Skeletal muscle tissue (tissue), 4 donors: ENCODE data around the gene R3HDM2. TPM values are rescaled to one million over a fixed set of nuclear protein-coding genes. Genes with fewer than 3 reads are reported as not detected.

Experiments
- H3K27ac ChIP-seq: one replicate; pipeline ENCODE4 v1.7.0; 2013; ENCODE audit warnings: mild to moderate bottlenecking, low read depth, low read length, inconsistent platforms
- H3K27me3 ChIP-seq, 3 donors: one replicate each; pipeline ENCODE4 v1.7.0; 2013; ENCODE audit warnings: low read length in 3 of 3; ENCODE audit not compliant: control insufficient read depth in 3 of 3, insufficient read depth in 3 of 3
- H3K36me3 ChIP-seq, 3 donors: one replicate each; pipeline ENCODE4 v1.7.0; 2013; ENCODE audit warnings: low read length in 3 of 3; ENCODE audit not compliant: control insufficient read depth in 3 of 3, insufficient read depth in 3 of 3
- H3K4me1 ChIP-seq, 3 donors: one replicate each; pipeline ENCODE4 v1.7.0; 2013; ENCODE audit warnings: low read length in 3 of 3, mild to moderate bottlenecking in 3 of 3; ENCODE audit not compliant: control insufficient read depth in 3 of 3, insufficient read depth in 3 of 3
- H3K4me3 ChIP-seq, 3 donors: one replicate each; pipeline ENCODE4 v1.7.0; 2013; ENCODE audit warnings: low read length in 3 of 3
- H3K9ac ChIP-seq, 3 donors: one replicate each; pipeline ENCODE4 v1.7.0; 2013; ENCODE audit warnings: low read length in 3 of 3, mild to moderate bottlenecking in 3 of 3, moderate library complexity in 2 of 3, low read depth in 1 of 3
- H3K9me3 ChIP-seq, 3 donors: one replicate each; pipeline ENCODE4 v1.7.0; 2013; ENCODE audit warnings: low read length in 3 of 3; ENCODE audit not compliant: control insufficient read depth in 3 of 3
- total RNA-seq: library from RNA; depleted of rRNA; stranded (reverse); fragments of >200 nt; gene quantifications from one replicate; pipeline ENCODE4 v1.2.3, GENCODE V29; 2014
- donor health status: Osteomylitis.

R3HDM2 gene
- total RNA-seq: 9.9 TPM

- no peaks in the 10 kb centered on the region for H3K9me3 ChIP-seq
- H3K27ac ChIP-seq: peak within 1 kb of the TSS; percentile 87
- H3K4me3 ChIP-seq: peak within 1 kb of the TSS; percentile 69 to 85 (median 79)
- peaks cover 8 to 9% (median 9%) of the 10 kb centered on the region in 3 donors for H3K4me1 ChIP-seq
- no peaks in the 10 kb centered on the region for H3K27me3 ChIP-seq
- H3K36me3 ChIP-seq: no peaks in the 10 kb centered on the region
- peak within 1 kb of the TSS; percentile 77 to 95 (median 84) for H3K9ac ChIP-seq
Measured at GRCh38 chr12:57430931-57431566, at the start of gene R3HDM2. R3HDM2 (minus strand) TSS chr12:57431043; CDS start chr12:57310428, 120,615 bp downstream.

- Histone ChIP-seq H3K9me3 (no peaks in the 10 kb centered on the region), H3K27me3 (peaks cover 29 to 46% (median 34%) of the 10 kb centered on the region in 3 donors), H3K9ac (no peak within 1 kb of the TSS), H3K4me1 (peaks cover 10 to 16% (median 13%) of the 10 kb centered on the region in 3 donors), H3K36me3 (no peaks in the 10 kb centered on the region), H3K4me3 (no peak within 1 kb of the TSS), H3K27ac (peak within 1 kb of the TSS; percentile 40)
Measured at GRCh38 chr12:57479376-57480115, 48.7 kb upstream of the R3HDM2 start, which contains the start of gene ARHGAP9. ARHGAP9 (minus strand) TSS chr12:57479866; CDS start chr12:57479406, 460 bp downstream.

DNA sequence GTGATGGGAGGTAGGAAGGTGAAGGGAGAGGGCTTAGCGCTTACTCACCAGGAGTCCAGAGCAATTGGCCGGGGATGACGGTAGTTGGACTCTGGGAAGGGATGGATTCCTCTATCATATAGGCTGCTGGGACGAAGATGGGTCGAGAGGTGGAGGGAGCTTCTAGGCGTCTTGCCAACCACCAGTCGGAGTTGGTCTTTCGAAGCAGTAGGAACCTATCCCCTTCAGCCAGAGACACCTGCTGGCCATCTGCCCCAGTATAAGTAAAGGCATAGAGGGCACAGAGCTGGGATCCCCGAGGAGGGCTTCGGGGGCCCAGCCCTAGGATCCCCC, 48.2 kb upstream of the R3HDM2 start:
- H3K9me3 ChIP-seq: no peaks in the 10 kb centered on the region
- H3K9ac ChIP-seq: no peak overlapping the region
- H3K27ac ChIP-seq: peak overlapping the region; percentile 40
- peaks cover 10 to 16% (median 13%) of the 10 kb centered on the region in 3 donors for H3K4me1 ChIP-seq
- H3K36me3 ChIP-seq: no peaks in the 10 kb centered on the region
- peaks cover 34 to 51% (median 39%) of the 10 kb centered on the region in 3 donors for H3K27me3 ChIP-seq
- H3K4me3 ChIP-seq: no peak overlapping the region

DNA sequence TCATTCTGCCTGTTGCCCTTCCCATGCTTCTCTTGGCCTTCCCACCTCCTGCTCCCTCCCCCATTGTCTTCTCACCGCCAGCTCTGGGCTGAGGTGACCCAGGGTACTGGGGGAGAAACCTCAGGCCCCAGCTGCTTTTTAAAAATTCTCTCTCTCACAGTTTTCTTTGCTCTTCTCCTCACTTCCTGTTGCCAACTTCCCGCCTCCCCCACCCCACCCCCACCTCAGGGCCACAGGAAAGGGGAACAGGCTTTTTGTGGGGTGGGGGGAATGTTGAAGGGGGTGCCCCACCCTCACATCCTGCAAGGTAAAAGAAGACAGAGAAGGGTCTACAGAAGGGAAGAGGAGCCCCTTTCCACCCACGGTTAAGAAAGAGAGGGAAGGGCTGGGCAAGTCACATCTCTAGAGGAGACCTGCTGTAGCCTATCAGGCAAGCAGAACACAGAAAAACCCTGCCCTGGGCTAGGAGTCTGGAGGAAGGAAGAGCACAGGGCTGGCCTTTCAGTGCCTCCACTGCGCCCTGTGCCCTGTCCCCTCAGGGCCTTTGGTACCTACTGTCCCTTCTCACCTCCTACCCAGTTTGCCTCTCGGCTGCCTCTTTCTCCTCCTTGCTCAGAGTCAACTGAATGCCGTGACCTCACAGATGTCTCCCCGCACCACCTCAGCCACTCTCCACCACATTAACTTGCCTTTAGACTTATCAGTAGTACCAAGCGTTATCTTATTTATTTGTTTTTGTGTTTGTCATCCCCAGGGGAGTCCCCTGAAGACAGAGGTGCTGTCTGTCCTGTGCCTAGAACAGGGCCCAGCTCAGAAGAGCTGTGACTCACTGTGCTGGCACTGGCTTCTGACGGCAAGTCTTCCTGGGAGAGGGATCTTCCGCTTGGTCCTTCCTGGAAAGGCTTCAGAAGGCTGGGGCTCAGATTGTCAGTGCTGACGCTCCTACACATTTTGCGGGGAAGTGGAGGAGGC, 47.2 kb upstream of the R3HDM2 start:
- peak overlapping the region; percentile 40 for H3K27ac ChIP-seq
- H3K4me1 ChIP-seq: peaks cover 10 to 16% (median 13%) of the 10 kb centered on the region in 3 donors
- no peaks in the 10 kb centered on the region for H3K36me3 ChIP-seq
- no peaks in the 10 kb centered on the region for H3K9me3 ChIP-seq
- H3K9ac ChIP-seq: peak overlapping the region in 1 of 3 donors; percentile 32
- peaks cover 41 to 57% (median 47%) of the 10 kb centered on the region in 3 donors for H3K27me3 ChIP-seq
- H3K4me3 ChIP-seq: no peak overlapping the region

DNA sequence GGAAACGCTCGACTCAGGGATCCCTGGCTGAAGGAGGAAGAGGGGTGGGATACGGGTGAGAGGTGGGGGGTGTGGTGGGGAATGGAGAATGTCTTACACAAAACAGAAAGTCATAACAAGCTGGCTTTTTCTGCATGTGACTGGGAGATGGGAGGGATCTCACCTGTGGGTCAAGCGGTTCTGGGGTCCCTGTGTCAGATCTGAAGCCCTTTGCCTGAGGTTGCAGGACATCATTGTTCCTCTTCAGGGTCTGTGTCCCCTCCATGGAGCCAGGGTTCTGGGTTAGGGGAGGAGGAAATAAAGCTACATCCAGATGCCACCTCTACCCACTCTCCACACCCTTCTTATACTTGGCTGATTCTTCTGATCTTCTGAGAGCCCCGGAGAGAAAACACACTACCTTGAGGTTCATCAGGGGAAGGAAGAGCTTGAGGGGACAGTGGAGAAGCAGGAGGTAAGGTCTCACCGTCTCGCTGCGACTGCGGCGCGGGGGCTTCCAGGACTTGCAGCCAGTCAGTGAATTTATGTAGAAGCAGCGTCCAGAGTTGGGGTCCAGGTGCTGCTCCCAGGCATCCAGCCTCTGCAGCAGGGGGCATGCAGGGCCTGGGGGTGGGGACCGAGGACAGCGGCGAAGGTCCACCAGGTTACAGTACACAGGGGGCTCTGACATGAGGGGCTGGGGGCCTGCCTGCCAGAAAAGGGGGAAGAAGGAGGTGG, 46.3 kb upstream of the R3HDM2 start:
- Histone ChIP-seq H3K9ac (peak overlapping the region in 1 of 3 donors; percentile 16), H3K36me3 (no peaks in the 10 kb centered on the region), H3K27me3 (peaks cover 47 to 62% (median 51%) of the 10 kb centered on the region in 3 donors), H3K4me1 (peaks cover 10 to 16% (median 13%) of the 10 kb centered on the region in 3 donors), H3K4me3 (peak overlapping the region in 2 of 3 donors; percentile 13 to 51), H3K27ac (peak overlapping the region; percentile 36), H3K9me3 (no peaks in the 10 kb centered on the region)

- peaks cover 48 to 66% (median 58%) of the 10 kb centered on the region in 3 donors for H3K27me3 ChIP-seq
- H3K9ac ChIP-seq: peak overlapping the region in 1 of 3 donors; percentile 50
- peaks cover 10 to 16% (median 13%) of the 10 kb centered on the region in 3 donors for H3K4me1 ChIP-seq
- H3K9me3 ChIP-seq: no peaks in the 10 kb centered on the region
- peak overlapping the region; percentile 51 to 70 (median 64) for H3K4me3 ChIP-seq
- H3K27ac ChIP-seq: no peak overlapping the region
- H3K36me3 ChIP-seq: no peaks in the 10 kb centered on the region
Measured at GRCh38 chr12:57476162-57476992, 45.5 kb upstream of the R3HDM2 start.

DNA sequence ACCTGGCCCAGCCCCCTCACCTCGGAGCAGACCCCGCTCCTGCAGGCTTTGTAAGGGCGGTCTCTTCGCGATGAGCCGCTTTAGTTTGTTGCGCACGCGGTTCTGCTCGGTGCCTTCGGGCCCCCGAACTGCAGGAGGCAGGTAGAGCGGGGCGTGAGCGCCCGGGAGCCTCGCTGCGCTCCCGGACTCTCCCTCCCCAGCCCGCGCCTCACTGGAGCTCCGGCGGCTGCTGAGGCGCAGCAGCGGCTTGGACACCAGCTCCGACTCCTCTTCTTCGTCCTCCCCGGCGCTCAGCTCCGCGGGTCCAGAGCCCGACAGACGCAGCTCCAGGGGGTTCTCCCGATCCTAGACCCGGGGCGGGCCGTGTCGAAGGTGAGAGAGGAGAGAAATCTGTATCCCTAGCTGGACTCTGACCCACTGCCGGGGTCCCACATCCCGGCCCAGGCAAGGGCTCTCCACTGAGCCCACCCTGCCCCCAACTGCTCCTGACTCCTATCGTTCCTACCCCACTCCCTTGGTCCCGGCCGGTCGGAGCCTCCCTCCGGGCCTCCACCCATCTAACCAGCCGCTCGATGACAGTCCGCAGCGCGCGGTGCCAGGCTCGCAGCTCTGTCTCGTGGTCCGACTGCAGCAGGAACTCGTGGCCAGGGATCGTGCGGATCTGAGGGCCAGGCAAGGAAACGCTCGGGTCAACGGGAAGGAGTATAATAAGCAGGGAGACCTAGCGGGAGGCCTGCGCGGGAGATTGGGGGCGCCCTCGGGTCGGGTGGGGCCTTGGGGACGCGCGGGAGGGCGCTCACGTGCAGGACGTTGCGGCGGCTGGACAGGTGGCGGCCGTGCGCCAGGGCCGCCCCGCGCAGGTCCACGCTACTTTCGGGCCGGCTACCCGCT, 44.7 kb upstream of the R3HDM2 start:
- H3K9ac ChIP-seq: peak overlapping the region in 1 of 3 donors; percentile 50
- peaks cover 50 to 69% (median 59%) of the 10 kb centered on the region in 3 donors for H3K27me3 ChIP-seq
- H3K27ac ChIP-seq: no peak overlapping the region

DNA sequence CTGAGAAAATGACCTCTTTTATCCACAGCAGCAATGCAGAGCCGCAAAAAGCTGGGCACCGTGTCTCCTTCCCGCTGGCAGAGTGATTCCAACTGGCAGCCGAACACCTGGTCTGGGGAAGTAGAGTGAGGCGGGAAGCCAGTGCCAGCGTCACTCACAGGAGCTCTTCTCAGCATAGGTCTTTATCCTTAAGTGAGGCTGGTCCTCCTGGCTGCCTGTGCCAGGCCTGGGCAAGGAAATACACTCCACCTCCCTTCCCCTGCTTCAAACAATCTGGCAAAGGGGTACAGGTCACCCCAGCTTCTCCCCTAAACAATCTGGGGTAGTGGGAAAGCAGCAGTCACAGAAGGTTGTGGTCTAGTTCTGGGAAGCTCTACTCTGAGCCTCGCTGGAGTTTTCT, 44.0 kb upstream of the R3HDM2 start:
- H3K27me3 ChIP-seq: peaks cover 50 to 72% (median 65%) of the 10 kb centered on the region in 3 donors
- H3K27ac ChIP-seq: no peak overlapping the region
- H3K4me1 ChIP-seq: peaks cover 10 to 16% (median 13%) of the 10 kb centered on the region in 3 donors
- no peak overlapping the region for H3K4me3 ChIP-seq
- H3K9me3 ChIP-seq: no peaks in the 10 kb centered on the region
- H3K36me3 ChIP-seq: no peaks in the 10 kb centered on the region
- peak overlapping the region in 1 of 3 donors; percentile 25 for H3K9ac ChIP-seq

More for the DNA sequence above, 44.7 kb upstream of the R3HDM2 start:
- Histone ChIP-seq H3K4me3 (peak overlapping the region; percentile 15 to 70 (median 64)), H3K9me3 (no peaks in the 10 kb centered on the region), H3K4me1 (peaks cover 10 to 16% (median 13%) of the 10 kb centered on the region in 3 donors), H3K36me3 (no peaks in the 10 kb centered on the region)
